Activated CD4-positive, alpha-beta T cell treated with anti-CD3 and anti-CD28 coated beads, Interleukin-2, amount 10 ng/mL, durations not matched to agents 7 days and 5 days (primary cell): ENCODE results near the gene TSPOAP1. TPM values are rescaled to one million over a fixed set of nuclear protein-coding genes. Genes with fewer than 3 reads are reported as not detected.

Source experiments
- CTCF ChIA-PET: fragments of 350-600 bp; sonication (Branson Sonifier 250); formaldehyde crosslinking; loops from one replicate; lab custom pipeline; 2021; ENCODE audit warnings: antibody characterized with exemption; lab: Charles Lee
- POLR2A ChIA-PET: fragments of 350-600 bp; sonication (Branson Sonifier 250); formaldehyde crosslinking; loops from one replicate; lab custom pipeline; 2021; ENCODE audit warnings: antibody characterized with exemption; lab: Charles Lee
- DNase-seq: peaks from one replicate; pipeline ENCODE4 v3.0.0-alpha.2; 2020
- H3K27ac Mint-ChIP-seq: one replicate; pipeline ENCODE4 v1.8.0; 2021; ENCODE audit warnings: mild to moderate bottlenecking, moderate library complexity, mixed read lengths
- H3K27me3 Mint-ChIP-seq: one replicate; pipeline ENCODE4 v1.8.0; 2021; ENCODE audit warnings: mixed read lengths
- H3K36me3 Mint-ChIP-seq: one replicate; pipeline ENCODE4 v1.8.0; 2021; ENCODE audit warnings: low read depth, mixed read lengths
- H3K4me1 Mint-ChIP-seq: one replicate; pipeline ENCODE4 v1.8.0; 2021; ENCODE audit warnings: mixed read lengths
- H3K4me3 Mint-ChIP-seq: one replicate; pipeline ENCODE4 v1.8.0; 2021; ENCODE audit warnings: mild to moderate bottlenecking, moderate library complexity, mixed read lengths
- H3K9me3 Mint-ChIP-seq: one replicate; pipeline ENCODE4 v1.8.0; 2021; ENCODE audit warnings: mixed read lengths
- total RNA-seq, 2 experiments: library from RNA; stranded (reverse); gene quantifications; one replicate each; pipeline ENCODE4 v1.2.3, GENCODE V29; 2021

TSPOAP1 gene
- total RNA-seq, 2 experiments from 2014 or later: 44.1 to 57.5 TPM

- POLR2A ChIA-PET: no interaction called here
- Mint-ChIP-seq H3K27ac (no peak overlapping the region), H3K36me3 (peaks cover 1% of the 10 kb centered on the region), H3K4me1 (peaks cover 9% of the 10 kb centered on the region), H3K9me3 (no peaks in the 10 kb centered on the region), H3K4me3 (no peak overlapping the region), H3K27me3 (no peaks in the 10 kb centered on the region)
- CTCF ChIA-PET: interaction anchor here (0.5 to 1.1 kb wide), 5 partner anchors 17 to 881 kb away, joined by 3 to 4 read pairs (median 3); partner anchors contain the start of gene SUPT4H1
- DNase-seq: no peak
Observed at GRCh38 chr17:58369214-58370031, 40.8 kb upstream of the TSPOAP1 start.

- Mint-ChIP-seq H3K27me3 (no peaks in the 10 kb centered on the region), H3K9me3 (no peaks in the 10 kb centered on the region), H3K27ac (no peak overlapping the region), H3K4me1 (peaks cover 9% of the 10 kb centered on the region), H3K36me3 (peaks cover 1% of the 10 kb centered on the region), H3K4me3 (no peak overlapping the region)
- ChIA-PET POLR2A (no interaction called here), CTCF (interaction anchor here (0.5 to 0.9 kb wide), 4 partner anchors 8 to 881 kb away, joined by 3 to 5 read pairs (median 4); no protein-coding TSS in a partner anchor)
- DNase-seq: no peak
Observed at GRCh38 chr17:58368860-58369213, 40.2 kb upstream of the TSPOAP1 start.

GRCh38 chr17:58367461-58367860 is 38.9 kb upstream of the TSPOAP1 start:
- no peak for DNase-seq
- POLR2A ChIA-PET: no interaction called here
- H3K4me3 Mint-ChIP-seq: no peak overlapping the region
- CTCF ChIA-PET: interaction anchor here (0.7 kb wide), 1 partner anchor 13 kb away, joined by 3 read pairs; no protein-coding TSS in a partner anchor
- no peaks in the 10 kb centered on the region for H3K36me3 Mint-ChIP-seq
- H3K27me3 Mint-ChIP-seq: no peaks in the 10 kb centered on the region
- peaks cover 9% of the 10 kb centered on the region for H3K4me1 Mint-ChIP-seq
- no peak overlapping the region for H3K27ac Mint-ChIP-seq
- H3K9me3 Mint-ChIP-seq: no peaks in the 10 kb centered on the region

DNA sequence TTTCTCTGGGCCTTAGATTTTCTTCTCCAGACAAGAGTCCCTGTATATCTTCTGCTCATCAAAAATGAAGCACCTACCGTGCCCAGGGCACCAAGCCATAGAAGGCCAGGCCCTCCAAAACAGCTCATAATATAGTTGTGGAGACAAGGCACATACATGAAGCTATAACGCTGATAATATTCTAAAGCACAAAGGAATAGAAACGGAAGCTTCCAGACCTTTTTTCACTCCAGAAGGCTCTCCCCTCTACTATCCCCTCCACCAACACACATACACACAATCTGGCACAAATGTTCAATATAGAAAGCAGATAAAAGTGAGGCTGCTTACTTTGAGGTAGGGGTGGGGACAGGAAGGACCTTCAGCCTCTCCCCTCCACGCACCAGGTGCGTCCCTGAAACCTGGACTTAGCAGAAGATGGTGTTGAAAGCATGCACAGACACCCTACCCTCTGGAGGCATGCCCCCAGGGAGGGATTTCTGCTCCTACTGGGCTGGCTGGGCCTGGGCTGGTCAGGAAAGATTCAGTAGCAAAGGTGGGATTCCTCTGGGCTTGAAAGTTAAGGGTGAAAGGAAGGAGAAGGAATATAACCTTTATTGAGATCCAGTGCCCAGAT is 37.5 kb upstream of the TSPOAP1 start:
- Mint-ChIP-seq H3K9me3 (no peaks in the 10 kb centered on the region), H3K36me3 (no peaks in the 10 kb centered on the region), H3K4me3 (no peak overlapping the region), H3K27ac (no peak overlapping the region), H3K27me3 (no peaks in the 10 kb centered on the region), H3K4me1 (peaks cover 9% of the 10 kb centered on the region)
- ChIA-PET POLR2A (no interaction called here), CTCF (interaction anchor here (0.8 to 3.9 kb wide), 3 partner anchors 11 to 49 kb away, joined by 3 to 20 read pairs (median 3); no protein-coding TSS in a partner anchor)
- DNase-seq: no peak

GRCh38 chr17:58365185-58365979 is 36.8 kb upstream of the TSPOAP1 start:
- POLR2A ChIA-PET: no interaction called here
- no peaks in the 10 kb centered on the region for H3K27me3 Mint-ChIP-seq
- no peak overlapping the region for H3K27ac Mint-ChIP-seq
- DNase-seq: no peak
- no peaks in the 10 kb centered on the region for H3K36me3 Mint-ChIP-seq
- no peaks in the 10 kb centered on the region for H3K9me3 Mint-ChIP-seq
- CTCF ChIA-PET: interaction anchor here (0.8 to 3.9 kb wide), 7 partner anchors 10 to 123 kb away, joined by 3 to 20 read pairs (median 3); no protein-coding TSS in a partner anchor
- no peak overlapping the region for H3K4me3 Mint-ChIP-seq
- H3K4me1 Mint-ChIP-seq: peaks cover 6% of the 10 kb centered on the region

DNA sequence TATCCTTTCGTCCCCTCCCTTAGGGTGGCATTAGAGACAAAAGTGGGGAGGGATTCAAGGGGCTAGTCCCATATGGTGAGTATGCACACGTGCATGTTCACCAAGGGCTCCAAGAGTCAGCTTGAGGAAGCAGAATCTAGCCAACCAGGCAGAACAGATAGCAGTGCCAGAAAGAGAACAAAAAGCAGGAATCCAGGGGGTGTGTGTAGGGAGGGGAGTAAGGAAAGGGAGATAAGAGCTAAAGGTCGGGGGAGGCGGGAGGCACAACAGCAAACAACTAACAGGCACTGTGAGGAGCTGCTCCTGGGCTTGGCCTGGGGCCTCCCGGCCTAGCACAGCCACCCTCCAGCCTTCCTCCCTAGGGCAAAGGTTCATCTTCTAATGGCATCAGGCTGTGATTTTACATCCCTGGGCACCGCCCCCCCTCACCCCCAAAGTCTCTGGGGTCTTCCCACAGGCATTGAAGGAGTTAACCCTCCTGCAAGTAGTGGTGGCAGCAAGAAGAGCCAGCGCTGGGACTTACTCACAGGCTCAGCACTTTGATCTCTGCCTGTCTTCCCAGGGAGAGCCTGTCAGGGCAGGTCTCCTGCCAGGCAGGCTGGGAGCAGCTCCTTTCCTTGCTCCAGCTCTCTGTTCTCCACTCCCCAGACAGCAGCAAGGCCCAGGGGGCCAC is 35.8 kb upstream of the TSPOAP1 start:
- POLR2A ChIA-PET: interaction anchor here (0.7 kb wide), 1 partner anchor 53 kb away, joined by 3 read pairs; no protein-coding TSS in a partner anchor
- CTCF ChIA-PET: interaction anchor here (1.0 to 3.9 kb wide), 7 partner anchors 9 to 146 kb away, joined by 3 to 20 read pairs (median 4); partner anchors contain the start of gene MKS1
- Mint-ChIP-seq H3K4me1 (peaks cover 5% of the 10 kb centered on the region), H3K36me3 (no peaks in the 10 kb centered on the region), H3K4me3 (no peak overlapping the region), H3K9me3 (no peaks in the 10 kb centered on the region), H3K27ac (no peak overlapping the region), H3K27me3 (no peaks in the 10 kb centered on the region)
- DNase-seq: no peak

DNA sequence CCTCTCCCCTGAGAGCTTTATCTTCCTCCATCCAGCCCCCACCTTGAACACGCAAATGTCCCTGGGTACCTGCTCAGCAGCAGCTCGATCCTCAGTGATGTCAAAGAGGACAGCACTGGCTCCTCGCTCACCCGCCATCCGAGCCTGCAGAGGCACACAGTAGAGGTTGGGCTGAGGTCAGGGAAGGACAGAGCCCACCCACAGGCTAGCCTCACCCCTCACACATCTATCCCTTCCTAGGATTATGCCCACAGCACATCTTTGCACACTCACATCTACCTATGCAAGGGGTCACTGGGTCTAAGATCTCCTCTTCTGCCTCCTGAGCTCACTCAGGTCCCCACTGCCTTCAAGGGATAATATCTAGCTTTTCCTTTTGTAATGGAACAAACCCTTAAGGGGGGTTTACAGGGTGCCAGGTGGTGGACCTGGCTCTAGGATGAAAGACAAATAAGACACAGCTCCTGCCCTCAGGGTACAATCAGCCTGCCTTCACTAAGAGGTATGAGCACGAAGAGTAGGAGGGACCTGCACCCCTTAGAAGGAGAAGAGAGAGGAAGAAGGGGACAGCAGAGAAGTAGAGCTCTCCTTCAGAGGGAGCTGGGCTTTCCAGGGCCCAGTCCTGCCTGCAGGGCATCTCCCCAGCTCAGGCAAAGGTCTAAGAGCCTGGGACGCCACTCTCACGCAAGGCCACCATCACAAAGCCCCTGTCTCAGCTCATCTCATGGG is 35.0 kb upstream of the TSPOAP1 start:
- Mint-ChIP-seq H3K9me3 (no peaks in the 10 kb centered on the region), H3K4me1 (peaks cover 5% of the 10 kb centered on the region), H3K27me3 (no peaks in the 10 kb centered on the region), H3K36me3 (no peaks in the 10 kb centered on the region), H3K4me3 (no peak overlapping the region), H3K27ac (no peak overlapping the region)
- DNase-seq: no peak
- ChIA-PET CTCF (interaction anchor here (0.6 to 3.9 kb wide), 10 partner anchors 8 to 145 kb away, joined by 3 to 20 read pairs (median 4); partner anchors contain the start of genes HSF5, MKS1 and SUPT4H1), POLR2A (interaction anchor here (0.7 kb wide), 1 partner anchor 54 kb away, joined by 3 read pairs; no protein-coding TSS in a partner anchor)

- no peak overlapping the region for H3K27ac Mint-ChIP-seq
Observed at GRCh38 chr17:58362368-58363014, 33.9 kb upstream of the TSPOAP1 start.

DNA sequence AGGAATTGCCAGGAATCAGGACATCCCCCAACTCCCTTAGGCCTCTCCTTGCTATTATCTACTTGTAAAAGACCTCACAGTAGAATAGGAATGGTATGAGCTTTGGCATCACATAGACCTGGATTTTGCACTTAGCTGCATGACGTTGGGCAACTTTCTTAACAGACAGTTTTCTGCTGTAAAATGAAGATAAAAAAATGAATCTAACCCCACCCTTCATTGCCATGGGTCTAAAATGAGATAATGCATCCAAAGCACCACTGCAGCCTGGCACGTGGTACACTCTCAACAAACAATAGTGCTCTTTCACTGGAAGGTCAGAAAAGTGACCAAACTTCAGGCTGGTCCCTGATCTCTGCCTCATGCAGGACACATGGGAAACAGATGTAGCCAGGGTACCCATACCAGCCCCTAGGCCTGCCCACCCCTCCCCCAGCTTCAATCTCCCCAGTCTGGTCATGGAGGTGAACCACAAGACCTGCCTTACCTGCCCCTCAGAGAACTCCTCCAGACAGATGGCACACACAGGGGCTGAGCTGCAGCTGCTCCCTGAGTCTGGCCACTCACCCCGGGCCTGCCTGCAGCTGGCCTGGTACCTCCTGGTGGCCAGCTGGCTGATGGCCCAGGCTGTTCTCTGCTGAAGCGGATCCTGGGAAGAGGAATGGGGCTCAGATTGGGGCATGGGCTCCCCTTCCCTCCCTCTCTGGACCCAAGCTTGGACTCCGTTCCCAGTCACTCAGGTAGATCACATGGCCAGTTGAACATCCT is 31.9 kb upstream of the TSPOAP1 start:
- ChIA-PET CTCF (interaction anchor here (0.5 to 1.8 kb wide), 5 partner anchors 9 to 215 kb away, joined by 3 to 6 read pairs (median 3); partner anchors contain the start of gene SUPT4H1), POLR2A (no interaction called here)
- Mint-ChIP-seq H3K4me1 (peaks cover 2% of the 10 kb centered on the region), H3K27me3 (no peaks in the 10 kb centered on the region), H3K36me3 (peaks cover under 1% of the 10 kb centered on the region), H3K27ac (no peak overlapping the region), H3K4me3 (no peak overlapping the region), H3K9me3 (no peaks in the 10 kb centered on the region)
- no peak for DNase-seq

More at GRCh38 chr17:58362368-58363014, 33.9 kb upstream of the TSPOAP1 start:
- H3K9me3 Mint-ChIP-seq: no peaks in the 10 kb centered on the region
- no peaks in the 10 kb centered on the region for H3K27me3 Mint-ChIP-seq
- POLR2A ChIA-PET: interaction anchor here (0.7 kb wide), 1 partner anchor 10 kb away, joined by 3 read pairs; the partner anchor contains the start of gene SUPT4H1
- H3K4me1 Mint-ChIP-seq: peaks cover 5% of the 10 kb centered on the region
- H3K36me3 Mint-ChIP-seq: no peaks in the 10 kb centered on the region
- no peak for DNase-seq
- CTCF ChIA-PET: interaction anchor here (0.8 to 2.1 kb wide), 5 partner anchors 11 to 125 kb away, joined by 3 to 7 read pairs (median 4); partner anchors contain the start of genes HSF5 and SUPT4H1
- H3K4me3 Mint-ChIP-seq: no peak overlapping the region

- ChIA-PET CTCF (interaction anchor here (0.6 to 1.6 kb wide), 2 partner anchors 14 to 91 kb away, joined by 3 read pairs; no protein-coding TSS in a partner anchor), POLR2A (no interaction called here)
- H3K36me3 Mint-ChIP-seq: peaks cover 8% of the 10 kb centered on the region
- H3K4me3 Mint-ChIP-seq: no peak overlapping the region
- H3K9me3 Mint-ChIP-seq: no peaks in the 10 kb centered on the region
- H3K27ac Mint-ChIP-seq: no peak overlapping the region
- DNase-seq: no peak
- no peaks in the 10 kb centered on the region for H3K27me3 Mint-ChIP-seq
- H3K4me1 Mint-ChIP-seq: peaks cover 8% of the 10 kb centered on the region
Observed at GRCh38 chr17:58358408-58359172, 30.0 kb upstream of the TSPOAP1 start.
